Measurements from ENCODE around the gene ANAPC2.

ANAPC2 gene

GRCh38 chr9:137143459-137143858, 44.9 kb downstream of the ANAPC2 start:
- DNase-seq (ENCODE audit: extremely low spot score), result no peak

DNA sequence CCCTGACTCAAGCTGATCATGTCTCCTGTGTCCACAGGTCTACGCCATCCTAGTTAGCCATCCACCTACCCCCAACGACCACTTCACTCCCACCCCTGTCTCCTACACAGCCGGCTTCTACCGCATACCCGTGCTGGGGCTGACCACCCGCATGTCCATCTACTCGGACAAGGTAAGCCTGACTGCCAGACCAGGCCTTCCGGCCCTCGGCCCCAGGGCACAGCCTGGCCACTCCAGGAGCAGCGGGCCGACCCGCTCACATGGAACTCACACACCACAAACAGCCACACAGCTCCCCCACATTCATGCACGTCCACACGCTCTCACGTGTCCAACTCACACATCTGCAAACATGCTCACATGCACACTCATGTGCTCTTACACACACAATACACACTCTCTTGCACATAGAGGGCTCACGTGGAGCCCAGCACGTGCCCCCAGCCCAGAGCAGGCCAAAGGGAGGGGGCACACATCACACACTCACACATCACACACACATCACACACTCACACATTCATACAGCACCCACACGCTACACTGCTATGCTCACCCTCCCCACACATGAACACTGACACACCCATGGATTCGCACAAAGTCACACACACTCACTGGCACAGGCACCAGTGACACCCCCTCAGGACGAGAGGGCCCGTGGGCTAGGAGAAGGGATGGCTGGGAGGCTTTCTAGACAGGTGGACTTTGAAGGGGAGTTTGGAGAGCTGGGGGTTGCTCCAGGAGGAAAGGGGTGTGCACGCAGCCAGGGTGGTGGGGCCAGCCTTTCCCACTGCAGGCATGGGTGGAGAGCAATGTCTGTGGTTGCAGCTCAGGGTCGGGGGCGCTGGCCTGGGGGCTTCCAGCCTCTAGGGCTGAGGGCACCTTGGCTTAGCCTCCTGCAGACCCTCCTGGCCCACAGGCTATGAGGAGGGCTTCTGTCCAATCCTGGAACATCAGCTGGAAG, 46.1 kb downstream of the ANAPC2 start:
- DNase-seq (ENCODE audit: extremely low spot score), result no peak
- no peak for TF ChIP-seq CTCF (IDR thresholded peaks at IDR 0.05; ENCODE audit: control extremely low read depth, extremely low read depth, low read depth, missing control alignments)
- CTCF ChIA-PET, result interaction anchor here (1.0 kb wide), 1 partner anchor 11 kb away, joined by 3 read pairs; no protein-coding TSS in a partner anchor
- POLR2A ChIA-PET, result no interaction called here

More at GRCh38 chr9:137143459-137143858, 44.9 kb downstream of the ANAPC2 start:
- ChIA-PET CTCF (no interaction called here), POLR2A (no interaction called here)
- TF ChIP-seq CTCF (IDR thresholded peaks at IDR 0.05; ENCODE audit: control extremely low read depth, extremely low read depth, low read depth, missing control alignments), result no peak

DNA sequence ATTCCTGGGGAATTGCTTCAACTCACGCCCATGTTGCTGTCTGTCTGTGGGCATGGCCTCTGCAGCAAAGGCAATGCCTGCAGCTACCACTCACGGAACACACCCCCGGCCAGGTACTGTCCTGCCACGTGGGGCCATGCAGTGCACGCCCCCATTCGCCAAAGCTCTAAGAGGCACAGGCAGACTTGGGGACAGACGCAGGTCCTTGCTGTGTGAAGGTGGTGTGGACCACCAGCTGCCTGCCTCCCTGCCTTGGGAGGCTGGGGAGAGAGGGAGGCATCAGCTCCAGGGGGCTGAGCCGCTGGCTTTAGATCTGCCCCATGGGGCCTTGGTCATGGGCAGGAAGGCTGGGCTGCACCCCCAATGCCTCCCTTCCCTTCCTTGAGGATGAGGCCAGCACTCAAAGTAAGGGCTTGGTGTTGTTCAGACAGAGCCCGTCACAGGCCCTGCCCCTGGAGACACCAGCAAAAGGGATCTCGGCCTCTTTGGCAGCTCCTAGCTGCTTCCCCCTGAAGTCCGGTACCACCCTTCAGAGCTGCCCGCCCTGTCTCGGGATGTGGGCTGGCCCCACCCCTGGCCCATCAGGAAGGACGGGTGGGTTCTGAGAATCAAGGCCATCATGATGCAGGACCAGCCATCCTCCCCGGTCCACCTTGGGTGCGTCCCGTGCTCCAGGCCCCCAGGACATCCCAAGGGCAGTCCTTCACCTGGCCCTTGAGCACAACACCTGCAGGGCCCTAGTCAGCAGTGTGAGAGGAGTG, 47.1 kb downstream of the ANAPC2 start:
- ChIA-PET CTCF (interaction anchor here (0.7 to 1.7 kb wide), 3 partner anchors 8 to 96 kb away, joined by 3 read pairs; no protein-coding TSS in a partner anchor), POLR2A (no interaction called here)
- DNase-seq (ENCODE audit: extremely low spot score), result no peak
- TF ChIP-seq CTCF (IDR thresholded peaks at IDR 0.05; ENCODE audit: control extremely low read depth, extremely low read depth, low read depth, missing control alignments), result no peak

GRCh38 chr9:137140151-137141012, 48.0 kb downstream of the ANAPC2 start:
- no peak for TF ChIP-seq CTCF (IDR thresholded peaks at IDR 0.05; ENCODE audit: control extremely low read depth, extremely low read depth, low read depth, missing control alignments)
- ChIA-PET CTCF (interaction anchor here (0.7 to 1.7 kb wide), 2 partner anchors 9 to 97 kb away, joined by 3 read pairs; no protein-coding TSS in a partner anchor), POLR2A (interaction anchor here (0.5 kb wide), 1 partner anchor 10 kb away, joined by 3 read pairs; no protein-coding TSS in a partner anchor)
- no peak for DNase-seq (ENCODE audit: extremely low spot score)

DNA sequence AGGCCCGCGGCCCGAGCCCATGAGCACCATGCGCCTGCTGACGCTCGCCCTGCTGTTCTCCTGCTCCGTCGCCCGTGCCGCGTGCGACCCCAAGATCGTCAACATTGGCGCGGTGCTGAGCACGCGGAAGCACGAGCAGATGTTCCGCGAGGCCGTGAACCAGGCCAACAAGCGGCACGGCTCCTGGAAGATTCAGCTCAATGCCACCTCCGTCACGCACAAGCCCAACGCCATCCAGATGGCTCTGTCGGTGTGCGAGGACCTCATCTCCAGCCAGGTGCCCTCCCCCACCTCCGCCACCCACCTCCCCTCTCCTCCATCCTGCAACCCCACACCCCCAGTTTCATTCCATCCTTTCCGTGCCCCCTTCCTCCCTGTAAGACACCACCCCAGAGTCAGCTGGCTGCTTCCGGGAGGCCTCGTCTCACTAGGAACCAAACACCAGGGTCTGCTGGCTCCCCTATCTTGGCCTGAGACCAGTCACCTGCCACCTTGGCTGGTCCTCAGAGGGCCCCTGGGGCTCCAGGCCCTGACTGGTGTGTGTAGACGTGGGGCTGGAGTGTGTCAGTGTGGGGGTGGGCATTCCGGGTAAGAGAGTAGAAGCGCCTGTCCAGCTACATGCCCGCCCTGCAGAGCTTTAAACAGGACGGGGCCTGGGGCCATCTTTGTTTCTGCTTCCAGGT, 48.8 kb downstream of the ANAPC2 start:
- ChIA-PET POLR2A (interaction anchor here (0.5 kb wide), 1 partner anchor 11 kb away, joined by 3 read pairs; no protein-coding TSS in a partner anchor), CTCF (interaction anchor here (0.9 to 1.7 kb wide), 3 partner anchors 10 to 26 kb away, joined by 3 read pairs; no protein-coding TSS in a partner anchor)
- no peak for DNase-seq (ENCODE audit: extremely low spot score)
- no peak for TF ChIP-seq CTCF (IDR thresholded peaks at IDR 0.05; ENCODE audit: control extremely low read depth, extremely low read depth, low read depth, missing control alignments)

Data from GM10248 (cell line).